HL-60/S4 treated with phorbol 12-myristate 13-acetate at 8.2 ng/mL for 4 days and 3 days (cell line): Measurements from ENCODE around the gene RAF1.
"Not testable (repeated sequence)": the region's sequence is repeated elsewhere in the genome, so short reads cannot be mapped to it uniquely, and the experiment has no call there.

Experiments
- in situ Hi-C: fragments of 300-500 bp; cut with MboI; formaldehyde crosslinking; loops from 2 replicates; pipeline ENCODE4 v1.15.0; 2022; ENCODE audit warnings: low sequenced_read_pairs

The RAF1 gene

DNA sequence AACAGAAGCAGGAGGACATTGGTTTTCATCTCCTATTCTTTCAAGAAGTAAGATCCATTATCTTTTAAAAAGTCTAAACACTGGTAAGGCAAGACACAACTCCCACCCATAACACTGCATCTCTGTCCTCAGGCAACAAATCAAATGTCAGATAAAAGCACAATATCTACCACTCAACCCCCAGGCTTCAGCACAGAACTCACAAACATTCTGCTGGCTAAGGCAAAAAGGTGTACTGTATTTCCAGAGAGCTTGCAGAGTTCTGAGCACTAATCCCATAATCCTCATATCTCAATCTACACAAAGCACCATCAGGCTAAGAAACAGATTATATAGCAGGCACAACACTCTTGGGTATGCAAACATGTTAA, 20.9 kb downstream of the RAF1 start:
- in situ Hi-C loops, result no loop called here

- in situ Hi-C loops, result not testable (repeated sequence)
Measured at GRCh38 chr3:12640853-12641252, 23.1 kb downstream of the RAF1 start.

- in situ Hi-C loops, result no loop called here
Measured at GRCh38 chr3:12638105-12638504, 25.8 kb downstream of the RAF1 start.

DNA sequence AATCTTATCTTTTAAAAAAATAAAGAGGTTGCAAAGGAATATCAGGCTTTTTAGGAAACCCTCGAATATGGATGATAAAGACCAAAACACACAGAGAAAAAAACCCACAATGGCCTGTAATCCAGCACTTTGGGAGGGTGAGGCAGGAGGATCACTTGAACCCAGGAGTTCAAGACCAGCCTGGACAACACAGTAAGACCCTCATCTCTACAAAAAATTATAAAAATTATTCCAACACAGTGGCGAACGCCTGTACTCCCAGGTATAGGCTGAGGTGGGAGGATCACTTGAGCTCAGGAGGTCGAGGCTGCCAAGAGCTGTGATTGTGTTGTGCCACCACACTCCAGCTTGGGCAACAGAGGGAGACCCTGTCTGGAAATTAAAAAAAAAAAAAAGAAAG, 30.8 kb downstream of the RAF1 start:
- in situ Hi-C loops, result no loop called here

- in situ Hi-C loops, result no loop called here
Measured at GRCh38 chr3:12632523-12632922, 31.4 kb downstream of the RAF1 start.

DNA sequence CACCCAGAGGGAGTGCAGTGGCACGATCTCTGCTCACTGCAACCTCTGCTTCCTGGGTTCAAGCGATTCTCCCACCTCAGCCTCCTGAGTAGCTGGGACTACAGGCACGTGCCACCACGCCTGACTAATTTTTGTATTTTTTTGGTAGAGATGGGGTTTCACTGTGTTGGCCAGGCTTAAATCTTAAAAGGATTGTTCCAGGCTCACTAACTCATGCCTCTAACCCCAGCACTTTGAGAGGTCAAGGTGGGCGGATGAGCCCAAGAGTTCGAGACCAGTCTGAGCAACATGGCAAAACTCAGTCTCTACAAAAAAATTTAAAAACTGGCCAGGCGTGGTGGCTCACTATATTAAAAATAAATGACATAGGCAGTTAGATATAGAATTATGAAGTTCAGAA, 33.1 kb downstream of the RAF1 start:
- in situ Hi-C loops, result not testable (repeated sequence)

GRCh38 chr3:12630292-12630691, 33.6 kb downstream of the RAF1 start:
- in situ Hi-C loops, result no loop called here

- in situ Hi-C loops, result no loop called here
Measured at GRCh38 chr3:12629560-12629959, 34.4 kb downstream of the RAF1 start.

DNA sequence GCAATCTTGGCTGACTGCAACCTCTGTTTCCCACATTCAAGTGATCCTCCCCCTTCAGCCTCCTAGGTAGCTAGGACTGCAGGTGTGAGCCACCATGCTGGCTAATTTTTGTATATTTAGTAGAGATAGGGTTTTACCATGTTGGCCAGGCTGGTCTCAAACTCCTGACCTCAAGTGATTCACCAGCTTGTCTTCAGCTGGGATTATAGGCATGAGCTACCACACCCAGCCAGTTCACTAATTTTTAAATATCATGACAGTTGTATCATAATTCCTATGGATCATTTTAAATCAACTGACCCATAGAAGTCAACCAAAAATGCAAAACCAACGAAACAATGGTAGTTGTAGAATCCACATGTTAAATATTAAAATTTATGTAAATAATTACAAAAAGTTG, 35.1 kb downstream of the RAF1 start:
- in situ Hi-C loops, result no loop called here

GRCh38 chr3:12627370-12627769, 36.5 kb downstream of the RAF1 start:
- in situ Hi-C loops, result no loop called here

DNA sequence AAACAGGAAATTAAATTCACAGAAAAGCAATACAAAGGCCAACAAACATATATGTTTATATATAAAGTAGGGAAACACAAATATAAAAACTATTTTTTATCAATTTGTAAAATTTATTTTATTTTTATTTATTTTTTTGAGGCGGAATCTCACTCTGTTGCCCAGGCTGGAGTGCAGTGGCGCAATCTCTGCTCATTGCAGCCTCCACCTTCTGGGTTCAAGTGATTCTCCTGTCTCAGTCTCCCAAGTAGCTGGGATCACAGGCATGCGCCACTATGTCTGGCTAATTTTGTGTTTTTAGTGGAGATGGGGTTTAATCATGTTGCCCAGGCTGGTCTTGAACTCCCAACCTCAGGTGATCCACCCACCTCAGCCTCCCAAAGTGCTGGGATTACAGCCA, 39.0 kb downstream of the RAF1 start:
- in situ Hi-C loops, result not testable (repeated sequence)

- in situ Hi-C loops, result no loop called here
Measured at GRCh38 chr3:12624056-12624455, 39.9 kb downstream of the RAF1 start.

- in situ Hi-C loops, result no loop called here
Measured at GRCh38 chr3:12622335-12622734, 41.6 kb downstream of the RAF1 start.

- in situ Hi-C loops, result no loop called here
Measured at GRCh38 chr3:12620729-12621128, 43.2 kb downstream of the RAF1 start.

DNA sequence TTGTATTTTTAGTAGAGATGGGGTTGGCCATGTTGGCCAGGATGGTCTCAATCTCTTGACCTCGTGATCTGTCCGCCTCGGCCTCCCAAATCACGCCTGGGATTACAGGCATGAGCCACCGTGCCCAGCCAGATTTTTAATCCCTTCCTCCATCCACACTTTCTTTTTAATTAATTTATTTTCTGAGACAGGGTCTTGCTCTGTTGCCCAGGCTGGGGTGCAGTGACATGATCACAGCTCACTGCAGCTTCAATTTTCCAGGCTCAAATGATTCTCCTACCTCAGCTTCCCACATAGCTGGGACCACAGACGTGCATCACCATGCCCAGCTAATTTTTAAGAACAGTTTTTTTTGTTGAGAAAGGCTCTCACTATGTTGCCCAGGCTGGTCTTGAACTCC, 43.6 kb downstream of the RAF1 start:
- in situ Hi-C loops, result no loop called here

GRCh38 chr3:12618426-12618825, 45.5 kb downstream of the RAF1 start:
- in situ Hi-C loops, result no loop called here

DNA sequence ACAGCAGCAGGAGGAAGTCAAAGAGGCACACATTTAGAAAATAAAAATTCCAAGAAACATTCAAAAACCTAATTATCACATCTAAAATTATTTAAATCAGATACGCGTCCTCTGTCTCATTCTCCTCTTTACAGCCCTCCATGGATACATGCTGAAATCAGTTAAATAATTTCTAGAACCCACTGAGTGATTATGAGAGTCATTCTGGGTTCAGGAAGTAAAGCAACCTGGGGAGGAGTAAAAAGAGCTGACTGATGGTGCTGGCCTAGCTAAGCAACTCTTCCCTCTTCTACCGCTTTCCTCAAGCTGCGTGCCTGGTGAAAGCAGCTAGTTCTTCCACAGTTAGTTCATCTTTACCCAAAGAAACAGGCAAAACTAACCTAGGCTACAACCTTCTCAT, 48.7 kb downstream of the RAF1 start:
- in situ Hi-C loops, result no loop called here

DNA sequence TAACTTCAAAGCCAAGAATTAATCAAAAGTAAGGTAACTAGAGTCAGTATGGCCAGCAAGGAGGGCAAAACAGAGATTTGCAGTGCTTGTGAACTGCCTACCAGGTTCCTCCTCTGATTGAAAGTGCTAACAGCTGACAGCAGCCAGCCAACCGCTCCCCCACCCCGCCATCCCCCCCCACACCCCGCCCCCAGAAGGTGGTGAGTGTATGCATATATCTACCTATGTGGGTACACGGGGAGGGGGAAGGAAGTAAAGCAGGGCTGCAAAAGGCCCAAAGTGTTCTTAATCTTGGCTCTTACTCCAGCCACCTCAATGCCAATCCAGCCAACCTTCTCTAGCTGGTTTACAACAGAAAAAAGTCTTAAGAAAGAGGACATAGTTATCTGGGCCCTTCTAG, 50.7 kb downstream of the RAF1 start:
- in situ Hi-C loops, result no loop called here

GRCh38 chr3:12612514-12613226, 51.2 kb downstream of the RAF1 start:
- in situ Hi-C loops, result no loop called here

- in situ Hi-C loops, result no loop called here
Measured at GRCh38 chr3:12611117-12611516, 52.8 kb downstream of the RAF1 start.

GRCh38 chr3:12608376-12608775, 55.5 kb downstream of the RAF1 start:
- in situ Hi-C loops, result no loop called here

GRCh38 chr3:12603969-12604368, 59.9 kb downstream of the RAF1 start:
- in situ Hi-C loops, result no loop called here

DNA sequence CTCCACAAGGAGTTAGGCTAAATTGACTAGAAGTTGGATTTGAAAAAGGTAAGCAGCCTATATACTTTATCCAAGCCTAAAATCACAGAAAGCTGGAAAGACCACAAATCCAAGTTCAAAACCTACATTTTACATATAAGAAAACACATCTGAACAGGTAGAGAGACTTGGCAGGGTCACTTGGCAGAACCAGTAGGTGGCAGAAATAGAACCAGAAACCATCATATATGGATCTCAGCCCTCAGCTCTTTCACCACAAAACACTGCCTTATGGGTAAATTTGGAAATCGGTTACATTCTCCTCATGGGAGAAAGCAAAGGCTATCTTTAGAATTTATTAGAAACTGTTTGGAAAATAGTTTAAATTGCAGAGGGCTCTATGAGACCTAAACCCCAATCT, 62.8 kb downstream of the RAF1 start:
- in situ Hi-C loops, result no loop called here
